ENCODE results near the gene ST3GAL2.
A peak's percentile ranks its signal among the peaks of the same experiment; 100 is the strongest.

ST3GAL2 gene

DNA sequence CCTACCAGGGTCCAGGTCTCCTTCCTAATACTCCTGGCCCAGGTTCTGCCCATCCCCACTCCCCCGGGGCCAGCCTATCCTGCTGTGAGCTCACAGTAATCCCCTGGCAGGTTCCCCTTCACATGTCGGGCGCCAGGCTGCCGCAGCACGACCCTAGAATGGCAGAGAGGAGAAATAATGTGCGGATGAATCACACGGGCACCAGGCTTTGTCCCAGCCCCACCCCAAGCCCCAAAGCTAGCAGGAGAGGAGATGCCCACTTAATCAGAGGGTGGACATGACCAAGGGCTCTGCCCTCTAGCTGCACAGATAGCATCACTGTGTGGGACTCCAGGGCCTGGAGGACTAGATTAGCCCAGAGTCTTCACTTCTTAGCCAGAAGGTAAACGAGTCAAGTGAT lies 39.5 kb downstream of the ST3GAL2 start:
- TF ChIP-seq, protein P1, sequence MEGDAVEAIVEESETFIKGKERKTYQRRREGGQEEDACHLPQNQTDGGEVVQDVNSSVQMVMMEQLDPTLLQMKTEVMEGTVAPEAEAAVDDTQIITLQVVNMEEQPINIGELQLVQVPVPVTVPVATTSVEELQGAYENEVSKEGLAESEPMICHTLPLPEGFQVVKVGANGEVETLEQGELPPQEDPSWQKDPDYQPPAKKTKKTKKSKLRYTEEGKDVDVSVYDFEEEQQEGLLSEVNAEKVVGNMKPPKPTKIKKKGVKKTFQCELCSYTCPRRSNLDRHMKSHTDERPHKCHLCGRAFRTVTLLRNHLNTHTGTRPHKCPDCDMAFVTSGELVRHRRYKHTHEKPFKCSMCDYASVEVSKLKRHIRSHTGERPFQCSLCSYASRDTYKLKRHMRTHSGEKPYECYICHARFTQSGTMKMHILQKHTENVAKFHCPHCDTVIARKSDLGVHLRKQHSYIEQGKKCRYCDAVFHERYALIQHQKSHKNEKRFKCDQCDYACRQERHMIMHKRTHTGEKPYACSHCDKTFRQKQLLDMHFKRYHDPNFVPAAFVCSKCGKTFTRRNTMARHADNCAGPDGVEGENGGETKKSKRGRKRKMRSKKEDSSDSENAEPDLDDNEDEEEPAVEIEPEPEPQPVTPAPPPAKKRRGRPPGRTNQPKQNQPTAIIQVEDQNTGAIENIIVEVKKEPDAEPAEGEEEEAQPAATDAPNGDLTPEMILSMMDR (conservative IDR thresholded peaks at IDR 0.05), result no peak
- no peak overlapping the region for H3K27ac ChIP-seq

DNA sequence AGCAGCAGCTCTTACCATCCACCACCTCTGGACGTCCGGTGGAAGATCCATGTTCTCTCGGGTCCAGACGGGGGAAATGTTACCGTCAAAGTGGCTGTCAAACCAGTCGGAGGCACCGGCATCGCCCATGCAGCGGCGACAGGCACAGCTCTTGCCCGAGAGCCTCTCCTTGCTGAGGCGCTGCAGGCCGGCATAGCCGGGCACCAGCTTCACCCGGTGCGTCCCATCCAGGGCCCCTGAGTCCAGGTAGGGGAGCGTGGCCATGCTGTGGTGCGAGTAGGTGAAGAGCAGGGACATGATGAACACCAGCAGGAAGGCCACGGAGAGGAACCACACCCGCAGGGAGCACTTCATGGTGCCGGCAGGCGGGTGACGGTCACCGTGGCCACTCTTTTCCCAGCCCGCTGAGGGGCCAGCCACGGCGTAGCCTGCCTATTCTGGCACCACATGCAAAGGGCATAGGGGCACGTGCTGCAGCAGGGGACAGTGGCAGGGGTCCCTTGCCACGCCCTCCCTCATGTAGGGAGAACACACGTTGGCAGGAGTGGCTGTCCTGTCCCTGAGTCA lies 40.6 kb downstream of the ST3GAL2 start:
- TF ChIP-seq, protein P1 (conservative IDR thresholded peaks at IDR 0.05), result no peak
- no peak overlapping the region for H3K27ac ChIP-seq

DNA sequence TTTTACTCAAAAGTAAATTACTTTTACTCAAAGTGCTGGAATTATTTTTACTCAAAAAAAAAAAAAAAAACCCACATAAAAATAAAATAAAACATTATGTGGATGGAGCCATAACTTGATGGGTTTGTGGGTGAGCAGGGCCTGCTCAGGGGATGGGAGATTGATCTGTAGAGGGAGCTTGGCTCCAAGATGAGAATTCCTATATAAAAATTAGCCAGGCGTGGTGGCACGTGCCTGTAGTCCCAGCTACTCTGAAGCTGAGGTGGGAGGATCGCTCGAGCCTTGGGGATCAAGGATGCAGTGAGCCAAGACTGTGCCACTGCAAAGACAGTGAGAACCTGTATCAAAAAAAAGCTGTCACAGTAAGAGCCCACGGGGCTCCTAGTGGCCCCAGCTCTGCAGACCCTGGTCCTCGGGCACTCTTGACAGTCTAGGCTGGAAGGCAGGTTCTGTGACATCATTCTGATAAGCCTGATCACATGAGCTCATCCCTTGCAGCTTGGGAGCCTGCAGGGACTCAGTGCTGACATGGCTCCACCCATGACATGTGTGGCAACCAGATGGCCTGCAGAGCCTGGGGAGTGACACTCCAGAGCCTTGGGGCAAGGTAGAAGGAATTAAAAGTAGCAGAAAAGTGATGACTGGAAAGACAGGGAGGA lies 42.5 kb downstream of the ST3GAL2 start:
- H3K27ac ChIP-seq, result 0 out of 2 replicates have a peak overlapping the region, but pooled peaks have one; percentile 13
- TF ChIP-seq, protein P1 (conservative IDR thresholded peaks at IDR 0.05), result no peak

DNA sequence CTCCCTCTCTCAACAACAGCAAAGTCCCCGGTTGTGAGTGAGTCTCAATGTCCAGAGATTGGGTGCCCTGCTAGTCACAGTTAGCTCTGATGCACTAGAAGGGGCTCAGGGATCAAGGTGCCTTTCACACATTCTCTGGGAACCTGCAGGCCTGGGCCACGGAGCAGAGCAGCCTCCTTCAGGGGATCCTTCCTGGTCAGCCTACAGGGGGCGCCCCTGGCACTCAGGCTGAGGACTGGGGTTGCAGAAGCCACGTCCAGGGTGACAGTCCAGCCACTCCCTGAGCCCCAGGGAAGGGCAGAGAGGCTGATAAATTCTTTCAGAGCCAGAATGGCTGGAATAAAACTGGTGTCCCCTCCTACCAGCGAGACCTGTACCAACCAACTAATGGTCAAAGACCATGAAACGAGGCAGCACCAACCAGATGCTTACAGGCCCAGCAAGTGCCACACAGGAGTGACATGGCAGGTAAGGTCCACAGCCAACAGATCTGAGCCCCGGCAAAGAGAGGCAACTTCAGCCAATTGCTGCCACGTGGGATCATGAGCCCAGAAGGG lies 43.5 kb downstream of the ST3GAL2 start:
- H3K27ac ChIP-seq, result no peak overlapping the region
- TF ChIP-seq, protein P1 (conservative IDR thresholded peaks at IDR 0.05), result peak; percentile 63

DNA sequence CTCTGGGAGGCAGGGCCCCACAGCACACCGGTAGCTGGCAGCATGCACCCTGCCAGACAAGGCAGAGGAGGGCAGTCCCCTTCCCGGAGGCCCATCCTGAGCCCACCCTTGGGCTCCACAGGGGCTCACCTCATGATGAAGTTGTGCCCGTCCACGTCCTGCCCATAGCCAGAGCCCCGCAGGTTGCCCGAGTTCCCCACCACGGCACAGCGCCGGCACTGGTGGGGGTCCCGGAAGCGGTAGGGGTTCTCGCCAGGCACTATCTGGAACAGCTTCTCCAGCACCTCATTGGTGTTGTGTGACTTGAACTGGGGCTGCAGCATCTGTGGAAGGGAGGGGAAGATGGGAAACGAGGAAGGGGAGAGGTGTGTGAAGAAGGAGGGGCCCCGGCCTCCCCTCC lies 44.0 kb downstream of the ST3GAL2 start:
- H3K27ac ChIP-seq, result no peak overlapping the region
- TF ChIP-seq, protein P1 (conservative IDR thresholded peaks at IDR 0.05), result no peak

GRCh38 chr16:70393662-70394061 lies 45.2 kb downstream of the ST3GAL2 start:
- TF ChIP-seq, protein P1 (conservative IDR thresholded peaks at IDR 0.05), result no peak

DNA sequence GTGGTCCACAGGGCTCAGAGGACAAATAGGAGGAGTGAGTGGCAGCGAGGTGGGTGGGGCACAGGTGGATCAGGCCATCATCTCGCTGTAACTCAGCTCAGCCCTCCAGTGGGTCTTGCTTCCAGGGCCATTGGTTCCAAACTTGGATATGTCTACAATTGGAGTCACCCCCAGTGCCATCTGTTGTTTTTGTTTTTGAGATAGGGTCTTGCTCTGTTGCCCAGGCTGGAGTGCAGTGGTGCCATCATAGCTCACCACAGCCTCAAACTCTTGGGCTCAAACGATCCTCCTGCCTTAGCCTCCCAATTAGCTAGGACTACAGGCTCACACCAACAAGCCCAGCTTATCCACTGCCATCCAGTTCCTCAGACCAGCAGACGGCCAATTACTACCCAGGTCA lies 46.3 kb downstream of the ST3GAL2 start:
- H3K27ac ChIP-seq, result no peak overlapping the region
- TF ChIP-seq, protein P1 (conservative IDR thresholded peaks at IDR 0.05), result no peak

More at GRCh38 chr16:70393662-70394061, 45.2 kb downstream of the ST3GAL2 start:
- H3K27ac ChIP-seq, result no peak overlapping the region

Measured in VCaP (cell line).